HG03342 (cell line): ENCODE results near the gene MAP3K2.
"Not testable (repeated sequence)": the region's sequence is repeated elsewhere in the genome, so short reads cannot be mapped to it uniquely, and the experiment has no call there.

Experiments
- ATAC-seq: cut with Tn5 transposase; IDR thresholded peaks from one replicate; pipeline ENCODE4 v1.9.1; 2021; ENCODE audit warnings: mild to moderate bottlenecking, moderate library complexity; ENCODE audit not compliant: unreplicated experiment

The MAP3K2 gene

GRCh38 chr2:127356531-127356930 is 31.2 kb downstream of the MAP3K2 start:
- ATAC-seq, result no peak

DNA sequence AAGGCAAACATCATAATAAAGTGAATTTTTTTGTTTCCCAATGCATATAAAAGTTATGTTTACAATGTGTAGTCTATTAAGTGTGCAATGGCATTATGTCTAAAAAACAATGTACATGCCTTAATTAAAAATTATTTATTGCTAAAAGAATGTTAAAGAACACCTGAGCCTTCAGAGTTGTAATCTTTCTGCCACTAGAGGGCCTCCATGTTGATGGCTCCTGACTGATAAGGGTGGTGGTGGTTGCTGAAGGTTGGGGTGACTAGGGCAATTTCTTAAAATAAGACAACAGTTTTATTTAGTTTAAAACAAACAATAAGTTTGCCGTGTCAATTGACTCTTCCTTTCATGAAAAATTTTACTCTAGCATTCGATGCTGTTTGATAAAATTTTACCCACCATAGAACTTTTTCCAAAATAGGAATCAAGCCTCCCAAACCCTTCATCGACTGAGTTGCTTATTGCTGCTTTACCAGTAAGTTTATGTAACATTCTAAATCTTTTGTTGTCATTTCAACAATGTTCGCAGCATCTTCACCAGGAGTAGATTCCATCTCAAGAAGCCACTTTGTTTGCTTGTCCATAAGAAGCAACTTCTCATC is 32.3 kb downstream of the MAP3K2 start:
- ATAC-seq, result no peak

GRCh38 chr2:127353873-127354676 is 33.7 kb downstream of the MAP3K2 start:
- not testable (repeated sequence) for ATAC-seq

- ATAC-seq, result not testable (repeated sequence)
Observed at GRCh38 chr2:127353223-127353622, 34.6 kb downstream of the MAP3K2 start.

GRCh38 chr2:127351603-127352002 is 36.2 kb downstream of the MAP3K2 start:
- no peak for ATAC-seq

- no peak for ATAC-seq
Observed at GRCh38 chr2:127348426-127349000, 39.3 kb downstream of the MAP3K2 start.

DNA sequence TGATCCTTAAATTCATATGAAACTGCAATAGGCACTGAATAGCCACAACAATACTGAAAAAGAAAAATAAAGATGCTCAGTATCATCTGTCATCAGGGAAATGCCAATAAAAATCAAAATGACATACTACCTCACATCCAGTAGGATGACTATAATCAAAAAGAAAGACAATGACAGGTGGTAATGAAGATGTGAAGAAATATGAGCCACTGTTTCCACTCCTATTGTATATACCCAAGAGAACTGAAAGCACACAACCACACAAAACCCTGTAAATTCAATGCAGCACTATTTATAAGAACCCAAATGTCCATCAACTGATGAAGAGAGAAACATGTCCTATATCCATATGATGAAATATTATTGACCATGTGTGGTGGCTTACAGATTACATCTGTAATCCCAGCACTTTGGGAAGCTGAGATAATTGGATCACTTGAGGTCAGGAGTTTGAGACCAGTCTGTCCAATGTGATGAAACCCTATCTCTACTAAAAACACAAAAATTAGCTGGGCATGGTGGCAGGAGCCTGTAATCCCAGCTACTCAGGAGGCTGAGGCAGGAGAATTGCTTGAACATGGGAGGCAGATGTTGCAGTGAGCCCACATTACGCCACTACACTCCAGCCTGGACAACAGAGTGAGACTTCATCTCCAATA is 39.9 kb downstream of the MAP3K2 start:
- no peak for ATAC-seq

DNA sequence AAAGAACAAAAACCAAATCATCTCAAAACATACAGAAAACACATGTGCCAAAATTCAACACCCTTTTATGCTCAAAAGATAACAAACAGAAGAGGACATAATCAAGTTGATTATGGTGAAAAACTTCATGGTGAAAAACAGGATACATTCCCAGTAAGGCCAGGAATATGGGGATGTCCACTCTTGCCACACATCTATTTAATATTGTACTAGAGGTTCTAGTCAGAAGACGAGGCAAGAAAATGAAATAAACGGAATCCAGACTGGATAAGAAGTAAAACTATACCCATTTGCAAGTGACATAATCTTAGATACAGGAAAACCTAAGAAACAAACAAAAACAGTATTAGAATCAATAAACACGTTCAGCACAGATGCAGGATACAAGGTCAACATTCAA is 40.8 kb downstream of the MAP3K2 start:
- ATAC-seq, result no peak

- ATAC-seq, result no peak
Observed at GRCh38 chr2:127343277-127343676, 44.5 kb downstream of the MAP3K2 start.

- ATAC-seq, result peak; percentile 48
Observed at GRCh38 chr2:127342101-127342500, 45.7 kb downstream of the MAP3K2 start.

DNA sequence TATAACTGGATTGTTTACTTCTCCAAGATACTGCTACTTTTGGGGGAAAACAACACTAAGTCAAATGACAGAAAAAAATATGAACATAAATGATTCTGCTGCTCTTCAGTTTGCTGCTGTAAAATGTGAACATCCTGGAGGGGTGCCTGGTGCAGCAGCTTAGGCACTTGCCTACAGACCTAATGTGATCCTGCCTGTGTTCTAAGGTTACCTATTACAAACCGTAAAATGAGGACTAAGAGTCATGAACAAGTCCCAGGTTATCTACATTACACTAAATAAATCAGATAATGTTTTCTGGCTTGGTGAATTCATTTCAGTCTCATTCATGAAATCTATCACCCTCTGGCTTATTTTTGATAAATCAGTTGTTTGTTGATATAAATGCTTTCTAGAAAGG is 55.4 kb downstream of the MAP3K2 start:
- ATAC-seq, result no peak

- no peak for ATAC-seq
Observed at GRCh38 chr2:127330753-127331152, 57.0 kb downstream of the MAP3K2 start.

- ATAC-seq, result no peak
Observed at GRCh38 chr2:127326289-127326945, 61.4 kb downstream of the MAP3K2 start.

DNA sequence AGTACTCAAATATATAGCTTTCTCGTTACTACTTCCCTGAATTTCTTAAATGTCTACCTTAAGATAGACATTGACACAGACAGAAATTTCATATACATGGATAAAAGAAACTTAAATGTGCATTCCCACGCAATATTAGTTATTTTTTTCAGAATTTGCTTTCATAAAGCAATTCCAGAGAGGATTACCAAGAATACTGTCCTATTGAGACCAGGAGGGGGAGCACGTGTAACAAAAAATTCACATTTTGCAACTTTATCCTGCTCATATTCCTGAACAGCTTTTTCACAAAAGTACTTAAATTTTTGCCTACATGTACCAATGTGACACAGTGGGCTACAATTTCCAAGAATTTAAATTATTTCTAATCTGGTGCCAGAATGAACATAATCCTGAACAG is 63.1 kb downstream of the MAP3K2 start:
- ATAC-seq, result no peak

GRCh38 chr2:127321303-127321702 is 66.5 kb downstream of the MAP3K2 start:
- no peak for ATAC-seq

DNA sequence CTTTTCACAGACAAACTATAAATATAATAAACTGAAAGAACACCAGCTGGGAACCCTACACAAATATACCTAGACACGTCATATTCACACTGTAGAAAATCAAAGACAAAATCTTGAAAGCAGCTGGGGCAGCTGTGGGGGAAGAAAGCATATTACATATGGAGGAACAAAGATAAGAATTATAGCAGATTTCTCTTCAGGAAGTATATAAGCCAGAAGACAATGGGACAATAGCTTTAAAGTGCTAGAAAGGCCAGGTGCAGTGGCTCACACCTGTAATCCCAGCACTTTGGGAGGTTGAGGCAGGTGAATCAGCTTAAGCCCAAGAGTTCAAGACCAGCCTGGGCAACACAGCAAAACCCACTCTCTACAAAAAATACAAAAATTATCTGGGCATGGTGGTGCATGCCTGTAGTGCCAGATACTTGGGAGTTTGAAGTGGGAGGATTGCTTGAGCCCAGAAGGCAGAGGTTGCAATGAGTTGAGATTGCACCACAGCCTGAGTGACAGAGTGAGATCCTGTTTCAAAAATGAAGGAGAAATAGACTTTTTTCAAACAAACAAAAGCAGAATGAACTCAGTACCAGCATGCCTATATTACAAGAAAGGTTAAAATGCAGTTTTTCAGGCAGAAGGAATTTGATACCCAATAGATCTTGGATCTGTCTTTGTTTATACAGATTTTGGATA is 67.0 kb downstream of the MAP3K2 start:
- no peak for ATAC-seq

- ATAC-seq, result no peak
Observed at GRCh38 chr2:127320067-127320466, 67.7 kb downstream of the MAP3K2 start.

GRCh38 chr2:127314193-127314988 is 73.4 kb downstream of the MAP3K2 start:
- no peak for ATAC-seq

DNA sequence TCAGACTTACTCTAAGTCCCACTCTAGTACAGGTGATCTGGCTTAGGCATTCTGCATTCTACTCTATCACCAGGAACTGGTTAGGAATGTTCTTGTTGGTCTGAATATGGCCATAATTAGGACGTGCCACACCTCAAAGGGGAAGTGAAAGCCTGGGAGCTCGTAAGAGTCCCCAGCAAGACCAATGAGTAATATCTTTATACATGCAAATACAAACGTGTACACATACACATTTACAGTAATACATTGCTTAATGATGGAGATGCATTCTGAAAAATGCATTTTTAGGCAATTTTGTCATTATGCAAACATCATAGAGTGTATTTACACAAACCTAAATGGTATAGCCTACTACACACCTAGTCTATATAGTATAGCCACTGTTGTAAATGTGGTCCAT is 74.4 kb downstream of the MAP3K2 start:
- ATAC-seq, result peak; percentile 97

GRCh38 chr2:127310980-127311379 is 76.8 kb downstream of the MAP3K2 start:
- no peak for ATAC-seq
